BE2C (cell line): ENCODE data around the gene MTHFSD.
"Not testable (repeated sequence)": the region's sequence is repeated elsewhere in the genome, so short reads cannot be mapped to it uniquely, and the experiment has no call there.

ENCODE experiments used
- DNase-seq: peaks from one replicate; pipeline ENCODE4 v3.0.0-alpha.2; 2020
- H3K27me3 ChIP-seq: fragments of 250-450 bp; sonication (Bioruptor Pico); 2 replicates; pipeline ENCODE4 v1.5.1; 2020; ENCODE audit warnings: mild to moderate bottlenecking
- H3K36me3 ChIP-seq: fragments of 250-450 bp; sonication (Bioruptor Pico); 2 replicates; pipeline ENCODE4 v1.5.1; 2020; ENCODE audit warnings: mild to moderate bottlenecking
- H3K4me1 ChIP-seq: fragments of 250-450 bp; sonication (Bioruptor Pico); 2 replicates; pipeline ENCODE4 v1.5.1; 2020
- H3K4me3 ChIP-seq: 2 replicates; pipeline ENCODE4 v1.5.1; 2011; ENCODE audit warnings: low read depth, low read length
- H3K9me3 ChIP-seq: fragments of 250-450 bp; sonication (Bioruptor Pico); 2 replicates; pipeline ENCODE4 v1.5.1; 2020
- TF ChIP-seq, protein P1 (sequence below): IDR thresholded peaks from 2 replicates; pipeline ENCODE4 v1.5.1; 2012; ENCODE audit warnings: mild to moderate bottlenecking, low read depth, low read length

The MTHFSD gene

DNA sequence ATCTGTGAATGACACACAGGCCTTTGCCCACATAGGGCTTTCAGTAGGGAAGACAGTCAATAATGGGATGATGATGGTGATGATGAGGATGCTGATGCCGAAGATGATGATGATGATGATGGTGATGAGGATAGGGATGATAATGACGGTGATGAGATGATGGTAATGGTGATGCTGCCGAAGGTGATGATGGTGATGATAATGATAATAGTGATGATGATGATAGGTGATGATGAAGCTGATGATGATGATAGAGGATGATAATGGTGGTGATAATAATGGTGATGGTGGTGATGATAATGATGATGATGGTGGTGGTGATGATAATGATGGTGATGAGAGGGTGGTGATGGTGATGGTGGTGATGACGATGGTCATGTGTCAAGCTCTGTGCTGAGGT is 36.2 kb upstream of the MTHFSD start:
- H3K4me3 ChIP-seq, result no peak overlapping the region
- TF ChIP-seq, protein P1, sequence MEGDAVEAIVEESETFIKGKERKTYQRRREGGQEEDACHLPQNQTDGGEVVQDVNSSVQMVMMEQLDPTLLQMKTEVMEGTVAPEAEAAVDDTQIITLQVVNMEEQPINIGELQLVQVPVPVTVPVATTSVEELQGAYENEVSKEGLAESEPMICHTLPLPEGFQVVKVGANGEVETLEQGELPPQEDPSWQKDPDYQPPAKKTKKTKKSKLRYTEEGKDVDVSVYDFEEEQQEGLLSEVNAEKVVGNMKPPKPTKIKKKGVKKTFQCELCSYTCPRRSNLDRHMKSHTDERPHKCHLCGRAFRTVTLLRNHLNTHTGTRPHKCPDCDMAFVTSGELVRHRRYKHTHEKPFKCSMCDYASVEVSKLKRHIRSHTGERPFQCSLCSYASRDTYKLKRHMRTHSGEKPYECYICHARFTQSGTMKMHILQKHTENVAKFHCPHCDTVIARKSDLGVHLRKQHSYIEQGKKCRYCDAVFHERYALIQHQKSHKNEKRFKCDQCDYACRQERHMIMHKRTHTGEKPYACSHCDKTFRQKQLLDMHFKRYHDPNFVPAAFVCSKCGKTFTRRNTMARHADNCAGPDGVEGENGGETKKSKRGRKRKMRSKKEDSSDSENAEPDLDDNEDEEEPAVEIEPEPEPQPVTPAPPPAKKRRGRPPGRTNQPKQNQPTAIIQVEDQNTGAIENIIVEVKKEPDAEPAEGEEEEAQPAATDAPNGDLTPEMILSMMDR, result no peak
- DNase-seq, result no peak
- H3K4me1 ChIP-seq, result no peaks in the 10 kb centered on the region
- H3K36me3 ChIP-seq, result no peaks in the 10 kb centered on the region
- no peaks in the 10 kb centered on the region; the same call in 1 of the 2 replicates for H3K9me3 ChIP-seq
- peaks cover 35% of the 10 kb centered on the region for H3K27me3 ChIP-seq

DNA sequence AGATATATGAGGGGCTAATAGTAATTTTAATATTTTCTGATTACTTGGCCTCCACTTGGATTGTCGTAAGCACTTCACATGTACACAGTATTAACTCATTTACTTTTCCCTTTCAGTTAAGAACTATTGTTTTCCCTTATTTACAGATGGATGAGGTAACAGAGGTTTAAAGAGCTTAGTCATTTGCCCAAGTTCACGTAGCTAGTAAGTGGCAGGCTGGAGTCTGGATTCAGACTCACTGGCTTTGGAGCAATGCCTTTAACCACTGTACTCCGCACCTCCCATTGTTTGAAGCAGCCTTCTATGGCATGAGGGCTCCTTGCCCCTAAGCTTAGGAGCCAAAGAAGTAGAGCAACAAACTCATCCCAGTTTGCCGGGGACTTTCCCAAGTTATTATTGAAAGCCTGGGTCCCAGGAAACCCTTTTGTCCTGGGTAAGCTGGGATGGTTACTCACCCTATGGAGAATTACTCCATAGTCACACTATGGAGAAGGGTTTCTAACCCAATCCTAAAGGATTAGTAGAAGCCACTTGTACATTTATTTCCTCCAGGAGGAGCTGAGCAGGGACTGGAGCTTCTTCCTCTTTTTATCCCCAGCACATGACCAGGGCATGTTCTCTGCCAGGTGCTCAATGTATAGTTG is 35.6 kb upstream of the MTHFSD start:
- H3K4me3 ChIP-seq, result no peak overlapping the region
- no peak for DNase-seq
- TF ChIP-seq, protein P1, result no peak

DNA sequence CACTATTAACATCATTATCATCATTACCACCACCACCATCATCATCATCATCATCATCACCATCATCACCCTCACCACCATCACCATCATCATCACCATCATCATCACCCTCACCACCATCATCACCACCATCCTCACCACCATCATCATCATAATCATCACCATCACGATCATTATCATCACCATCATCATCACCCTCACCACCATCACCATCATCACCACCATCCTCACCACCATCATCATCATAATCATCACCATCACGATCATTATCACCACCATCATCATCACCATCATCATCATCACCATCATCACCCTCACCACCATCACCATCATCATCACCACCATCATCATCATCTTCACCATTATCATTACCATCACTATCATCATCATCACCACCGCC is 32.9 kb upstream of the MTHFSD start:
- H3K4me1 ChIP-seq, H3K36me3 ChIP-seq, H3K9me3 ChIP-seq, H3K4me3 ChIP-seq, DNase-seq: not testable (repeated sequence)
- H3K27me3 ChIP-seq, result peaks cover 12% of the 10 kb centered on the region

More for the DNA sequence above, 35.6 kb upstream of the MTHFSD start:
- Histone ChIP-seq H3K9me3 (no peaks in the 10 kb centered on the region; the same call in 1 of the 2 replicates), H3K36me3 (no peaks in the 10 kb centered on the region), H3K4me1 (no peaks in the 10 kb centered on the region), H3K27me3 (peaks cover 35% of the 10 kb centered on the region)

DNA sequence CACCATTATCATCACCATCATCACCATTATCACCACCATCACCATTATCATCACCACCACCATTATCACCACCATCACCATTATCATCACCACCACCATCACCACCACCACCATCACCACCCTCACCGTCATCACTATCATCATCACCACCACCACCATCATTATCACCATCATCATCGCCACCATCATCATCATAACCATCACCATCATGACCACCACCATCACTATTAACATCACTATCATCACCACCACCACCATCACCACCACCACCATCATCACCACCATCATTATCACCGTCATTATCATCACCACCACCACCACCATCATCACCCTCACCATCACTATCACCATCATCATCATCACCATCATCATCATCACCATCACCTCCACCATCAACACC is 32.5 kb upstream of the MTHFSD start:
- TF ChIP-seq, protein P1, result no peak
- no peaks in the 10 kb centered on the region for H3K36me3 ChIP-seq
- H3K4me3 ChIP-seq, result no peak overlapping the region
- no peaks in the 10 kb centered on the region; the same call in 1 of the 2 replicates for H3K4me1 ChIP-seq
- H3K9me3 ChIP-seq, result no peaks in the 10 kb centered on the region; the same call in 1 of the 2 replicates
- DNase-seq, result no peak
- peaks cover 7% of the 10 kb centered on the region for H3K27me3 ChIP-seq

DNA sequence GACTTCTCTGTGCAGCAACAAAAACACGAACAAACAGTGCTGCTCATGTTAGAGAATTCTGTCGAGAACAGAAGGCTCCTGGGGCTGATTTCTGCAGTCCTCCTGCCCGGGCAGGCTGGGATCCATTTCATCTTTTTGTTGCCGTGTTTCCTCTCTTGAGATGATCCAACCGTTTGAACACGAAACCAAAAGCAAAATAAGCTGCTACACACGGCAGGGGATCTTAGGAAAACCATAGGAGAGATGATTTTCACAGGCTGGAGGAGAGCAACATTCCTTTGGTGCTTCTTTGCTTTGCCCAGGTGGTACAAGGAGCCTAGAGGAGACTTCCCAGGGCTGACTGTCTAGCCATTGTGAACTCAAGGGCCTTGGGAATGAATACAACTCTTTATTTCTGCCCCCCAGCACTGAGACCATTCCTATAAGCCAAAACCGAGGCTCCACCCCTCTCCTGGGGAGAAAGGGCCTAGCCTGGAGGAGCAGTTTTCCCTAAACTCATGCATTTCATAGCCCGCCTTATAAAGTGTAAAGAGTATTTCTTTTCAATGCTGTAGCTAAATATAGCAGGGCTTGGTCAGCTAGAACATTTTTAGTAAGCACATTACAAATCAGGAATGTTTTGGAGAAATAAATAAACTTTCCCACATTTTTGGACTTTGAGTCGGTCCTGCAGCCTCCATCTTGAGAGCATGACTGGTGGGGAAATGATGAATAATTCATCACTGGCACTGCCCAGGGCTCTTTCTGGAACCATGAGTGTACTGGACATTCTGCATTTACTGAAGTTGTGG is 31.0 kb upstream of the MTHFSD start:
- no peak overlapping the region for H3K4me3 ChIP-seq
- TF ChIP-seq, protein P1, result no peak
- H3K27me3 ChIP-seq, result no peaks in the 10 kb centered on the region
- DNase-seq, result no peak
- no peaks in the 10 kb centered on the region for H3K36me3 ChIP-seq
- H3K4me1 ChIP-seq, result no peaks in the 10 kb centered on the region; the same call in 1 of the 2 replicates
- H3K9me3 ChIP-seq, result no peaks in the 10 kb centered on the region; the same call in 1 of the 2 replicates

DNA sequence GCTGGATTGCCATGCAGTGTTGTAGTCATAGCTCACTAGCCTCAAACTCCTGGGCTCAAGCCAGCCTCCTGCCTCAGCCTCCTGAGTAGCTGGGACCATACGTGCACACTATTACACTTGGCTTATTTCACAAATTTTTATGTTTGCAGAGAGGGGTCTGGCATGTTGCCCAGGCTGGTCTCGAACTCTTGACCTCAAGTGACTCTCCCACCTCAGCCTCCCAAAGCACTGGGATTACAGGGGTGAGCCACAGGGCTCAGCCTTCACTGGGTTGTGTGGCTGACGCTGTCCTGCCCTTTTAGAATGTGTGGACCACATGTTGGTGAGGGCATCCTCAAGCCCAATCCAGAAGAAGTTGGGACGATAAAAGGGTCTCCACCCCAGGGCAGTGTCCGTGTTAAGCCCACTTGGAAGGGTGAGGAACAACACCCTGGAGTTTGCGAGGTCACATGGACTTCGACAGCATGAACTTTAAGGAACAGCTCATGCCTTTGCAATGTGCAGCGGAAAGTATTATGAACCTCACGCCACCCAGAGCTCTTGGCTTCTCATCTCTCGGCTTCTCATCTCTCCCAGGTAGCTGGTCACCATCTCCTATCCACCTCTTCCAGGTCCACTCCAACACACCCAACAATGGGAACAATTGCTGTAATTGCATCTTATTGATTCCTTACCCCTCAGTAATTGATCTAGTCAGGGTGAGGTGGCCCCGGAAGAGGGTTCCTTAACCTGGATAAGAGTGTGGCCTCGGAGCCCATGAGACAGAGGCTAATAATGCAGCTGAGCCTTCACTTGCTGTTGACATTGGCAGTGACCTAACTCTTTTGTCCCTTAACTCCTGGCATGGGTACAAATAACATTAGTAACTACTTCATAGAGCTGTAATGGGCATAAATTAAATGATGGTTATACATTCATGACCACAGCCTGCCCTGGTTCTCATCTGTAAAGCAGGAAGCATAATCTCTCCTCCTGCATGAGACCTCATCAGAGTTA is 30.0 kb upstream of the MTHFSD start:
- Histone ChIP-seq H3K27me3 (no peaks in the 10 kb centered on the region), H3K9me3 (no peaks in the 10 kb centered on the region; the same call in 1 of the 2 replicates), H3K4me1 (no peaks in the 10 kb centered on the region; the same call in 1 of the 2 replicates), H3K4me3 (no peak overlapping the region), H3K36me3 (no peaks in the 10 kb centered on the region)
- TF ChIP-seq, protein P1, result no peak
- no peak for DNase-seq
